Measurements from ENCODE around the gene ATXN2. TPM values are rescaled to one million over a fixed set of nuclear protein-coding genes. Genes with fewer than 3 reads are reported as not detected.
A peak's percentile ranks its signal among the peaks of the same experiment; 100 is the strongest.
"Not testable (repeated sequence)": the region's sequence is repeated elsewhere in the genome, so short reads cannot be mapped to it uniquely, and the experiment has no call there.

ATXN2 gene
- total RNA-seq, 1 donor from 2014 or later, result 25.0 TPM

- intact Hi-C loops (cut with DNase I), result no loop called here
- Histone ChIP-seq H3K4me1 (no peaks in the 10 kb centered on the region), H3K27ac (no peak overlapping the region), H3K36me3 (peaks cover 50 to 75% of the 10 kb centered on the region in 2 donors), H3K4me3 (no peak overlapping the region), H3K9me3 (no peaks in the 10 kb centered on the region), H3K27me3 (no peaks in the 10 kb centered on the region)
- TF ChIP-seq CTCF (IDR thresholded peaks at IDR 0.05), result no peak
- no peak for DNase-seq (ENCODE audit: low spot score in 2 of 2)
Measured at GRCh38 chr12:111494676-111495075, 104.4 kb downstream of the ATXN2 start.

- H3K27me3 ChIP-seq; intact Hi-C loops (cut with DNase I); H3K4me3 ChIP-seq; H3K9me3 ChIP-seq; H3K27ac ChIP-seq; H3K4me1 ChIP-seq; DNase-seq (ENCODE audit: low spot score in 2 of 2): not testable (repeated sequence)
- H3K36me3 ChIP-seq, result peaks cover 47 to 84% of the 10 kb centered on the region in 2 donors
Measured at GRCh38 chr12:111492979-111493378, 106.1 kb downstream of the ATXN2 start.

GRCh38 chr12:111488798-111489197, 110.3 kb downstream of the ATXN2 start:
- H3K4me3 ChIP-seq, result no peak overlapping the region
- H3K27ac ChIP-seq, result no peak overlapping the region
- H3K27me3 ChIP-seq, result no peaks in the 10 kb centered on the region
- H3K9me3 ChIP-seq, result no peaks in the 10 kb centered on the region
- H3K36me3 ChIP-seq, result peaks cover 44 to 73% of the 10 kb centered on the region in 2 donors
- TF ChIP-seq CTCF (IDR thresholded peaks at IDR 0.05), result no peak
- no peaks in the 10 kb centered on the region for H3K4me1 ChIP-seq
- DNase-seq (ENCODE audit: low spot score in 2 of 2), result no peak
- intact Hi-C loops (cut with DNase I), result no loop called here

GRCh38 chr12:111488271-111488670, 110.8 kb downstream of the ATXN2 start:
- Histone ChIP-seq H3K27ac (peak overlapping the region in 1 of 2 donors; percentile 16), H3K36me3 (peaks cover 45 to 75% of the 10 kb centered on the region in 2 donors), H3K4me1 (no peaks in the 10 kb centered on the region), H3K27me3 (no peaks in the 10 kb centered on the region), H3K4me3 (no peak overlapping the region), H3K9me3 (no peaks in the 10 kb centered on the region)
- DNase-seq (ENCODE audit: low spot score in 2 of 2), result no peak
- no peak for TF ChIP-seq CTCF (IDR thresholded peaks at IDR 0.05)
- intact Hi-C loops (cut with DNase I), result no loop called here

- H3K9me3 ChIP-seq, result no peaks in the 10 kb centered on the region
- intact Hi-C loops (cut with DNase I), result no loop called here
- no peaks in the 10 kb centered on the region for H3K4me1 ChIP-seq
- DNase-seq (ENCODE audit: low spot score in 2 of 2), result no peak
- H3K27ac ChIP-seq, result no peak overlapping the region
- H3K4me3 ChIP-seq, result no peak overlapping the region
- peak in 1 of 3 experiments; percentile 8 for TF ChIP-seq CTCF (IDR thresholded peaks at IDR 0.05)
- H3K27me3 ChIP-seq, result no peaks in the 10 kb centered on the region
- H3K36me3 ChIP-seq, result peaks cover 52 to 72% of the 10 kb centered on the region in 2 donors
Measured at GRCh38 chr12:111482462-111482861, 116.7 kb downstream of the ATXN2 start.

GRCh38 chr12:111471236-111471635, 127.9 kb downstream of the ATXN2 start:
- Histone ChIP-seq H3K4me1 (peaks cover 0 to 12% of the 10 kb centered on the region in 2 donors), H3K27ac (peak overlapping the region in 1 of 2 donors; percentile 15), H3K4me3 (no peak overlapping the region), H3K27me3 (no peaks in the 10 kb centered on the region), H3K36me3 (peaks cover 17 to 27% of the 10 kb centered on the region in 2 donors), H3K9me3 (no peaks in the 10 kb centered on the region)
- DNase-seq (ENCODE audit: low spot score in 2 of 2), result no peak
- no peak for TF ChIP-seq CTCF (IDR thresholded peaks at IDR 0.05)
- intact Hi-C loops (cut with DNase I), result no loop called here
